WTC11 (cell line): Measurements from ENCODE around the gene BTLA.

Experiments
- CBFB ChIP-seq: sonication (generic); formaldehyde crosslinking; IDR thresholded peaks from 2 replicates; pipeline ENCODE4 v1.8.1; 2022; ENCODE audit warnings: mild to moderate bottlenecking, low read depth, missing genetic modification reagents
- CREB1 ChIP-seq: sonication (generic); formaldehyde crosslinking; IDR thresholded peaks from 2 replicates; pipeline ENCODE4 v1.8.0; 2023; ENCODE audit warnings: mild to moderate bottlenecking, missing genetic modification reagents
- CREM ChIP-seq: sonication (generic); formaldehyde crosslinking; IDR thresholded peaks from 2 replicates; pipeline ENCODE4 v1.8.1; 2022; ENCODE audit warnings: mild to moderate bottlenecking, missing genetic modification reagents, moderate library complexity
- NFATC4 ChIP-seq: fragments of 250-450 bp; sonication (Bioruptor Pico); IDR thresholded peaks from 2 replicates; pipeline ENCODE4 v1.9.0; 2021; ENCODE audit warnings: mild to moderate bottlenecking
- NFYB ChIP-seq: sonication (generic); formaldehyde crosslinking; conservative IDR thresholded peaks from 2 replicates; pipeline ENCODE4 v1.8.0; 2022; ENCODE audit warnings: low read depth, missing genetic modification reagents
- TEAD1 ChIP-seq: sonication (generic); formaldehyde crosslinking; IDR thresholded peaks from 2 replicates; pipeline ENCODE4 v1.8.0; 2022; ENCODE audit warnings: mild to moderate bottlenecking, missing genetic modification reagents
- ZNF232 ChIP-seq: sonication (generic); formaldehyde crosslinking; IDR thresholded peaks from 2 replicates; pipeline ENCODE4 v1.8.0; 2022; ENCODE audit warnings: mild to moderate bottlenecking, missing genetic modification reagents
- ZNF423 ChIP-seq: fragments of 250-450 bp; sonication (Bioruptor Pico); IDR thresholded peaks from 2 replicates; pipeline ENCODE4 v2.1.2; 2022; ENCODE audit warnings: mild to moderate bottlenecking, moderate library complexity
- TF ChIP-seq, protein P1 (sequence below): sonication (generic); formaldehyde crosslinking; IDR thresholded peaks from 2 replicates; pipeline ENCODE4 v1.8.1; 2023; ENCODE audit warnings: mild to moderate bottlenecking, missing genetic modification reagents, moderate library complexity
- TF ChIP-seq, protein P2 (sequence below): fragments of 200-600 bp; IDR thresholded peaks from 2 replicates; pipeline ENCODE4 v1.8.0; 2022; ENCODE audit warnings: antibody characterized with exemption
- TF ChIP-seq, protein P3 (sequence below): sonication (generic); formaldehyde crosslinking; IDR thresholded peaks from 2 replicates; pipeline ENCODE4 v1.8.1; 2023; ENCODE audit warnings: mild to moderate bottlenecking, missing genetic modification reagents
- TF ChIP-seq, protein P4 (sequence below): sonication (generic); formaldehyde crosslinking; IDR thresholded peaks from 2 replicates; pipeline ENCODE4 v1.8.0; 2022; ENCODE audit warnings: mild to moderate bottlenecking, missing genetic modification reagents
- TF ChIP-seq, protein P5 (sequence below): sonication (generic); formaldehyde crosslinking; IDR thresholded peaks from 2 replicates; pipeline ENCODE4 v1.8.1; 2023; ENCODE audit warnings: mild to moderate bottlenecking, missing genetic modification reagents, borderline replicate concordance

DNA sequence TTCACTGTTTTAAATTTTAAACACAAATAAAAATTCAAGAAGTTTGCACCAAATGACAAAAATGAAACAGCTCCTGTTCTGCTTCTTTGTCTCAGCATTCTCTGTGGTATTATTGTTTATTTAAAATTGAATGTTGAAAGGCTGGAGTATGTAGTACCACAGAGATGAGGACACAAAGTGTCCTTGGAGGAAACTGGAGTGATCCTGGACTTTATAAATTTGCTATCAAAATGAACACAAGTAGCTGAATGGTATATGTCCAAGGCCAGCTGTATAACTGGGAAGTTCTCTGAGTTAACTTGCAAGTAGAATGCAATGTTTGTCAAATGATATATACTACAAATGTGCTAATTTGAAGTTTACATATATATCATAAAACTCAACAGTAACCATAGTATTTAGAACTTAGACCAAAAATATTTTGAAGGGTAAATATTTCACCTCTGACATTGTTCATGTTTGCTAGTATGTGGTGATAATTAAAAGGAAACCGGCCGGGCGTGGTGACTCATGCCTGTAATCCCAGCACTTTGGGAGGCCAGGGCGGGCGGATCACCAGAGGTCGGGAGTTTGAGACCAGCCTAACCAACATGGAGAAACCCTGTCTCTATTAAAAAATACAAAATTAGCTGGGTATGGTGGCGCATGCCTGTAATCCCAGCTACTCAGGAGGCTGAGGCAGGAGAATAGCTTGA lies 12.3 kb downstream of the BTLA start:
- TF ChIP-seq, protein P1, sequence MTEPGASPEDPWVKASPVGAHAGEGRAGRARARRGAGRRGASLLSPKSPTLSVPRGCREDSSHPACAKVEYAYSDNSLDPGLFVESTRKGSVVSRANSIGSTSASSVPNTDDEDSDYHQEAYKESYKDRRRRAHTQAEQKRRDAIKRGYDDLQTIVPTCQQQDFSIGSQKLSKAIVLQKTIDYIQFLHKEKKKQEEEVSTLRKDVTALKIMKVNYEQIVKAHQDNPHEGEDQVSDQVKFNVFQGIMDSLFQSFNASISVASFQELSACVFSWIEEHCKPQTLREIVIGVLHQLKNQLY (CRISPR knock-in tag) = no peak
- TF ChIP-seq, protein P2, sequence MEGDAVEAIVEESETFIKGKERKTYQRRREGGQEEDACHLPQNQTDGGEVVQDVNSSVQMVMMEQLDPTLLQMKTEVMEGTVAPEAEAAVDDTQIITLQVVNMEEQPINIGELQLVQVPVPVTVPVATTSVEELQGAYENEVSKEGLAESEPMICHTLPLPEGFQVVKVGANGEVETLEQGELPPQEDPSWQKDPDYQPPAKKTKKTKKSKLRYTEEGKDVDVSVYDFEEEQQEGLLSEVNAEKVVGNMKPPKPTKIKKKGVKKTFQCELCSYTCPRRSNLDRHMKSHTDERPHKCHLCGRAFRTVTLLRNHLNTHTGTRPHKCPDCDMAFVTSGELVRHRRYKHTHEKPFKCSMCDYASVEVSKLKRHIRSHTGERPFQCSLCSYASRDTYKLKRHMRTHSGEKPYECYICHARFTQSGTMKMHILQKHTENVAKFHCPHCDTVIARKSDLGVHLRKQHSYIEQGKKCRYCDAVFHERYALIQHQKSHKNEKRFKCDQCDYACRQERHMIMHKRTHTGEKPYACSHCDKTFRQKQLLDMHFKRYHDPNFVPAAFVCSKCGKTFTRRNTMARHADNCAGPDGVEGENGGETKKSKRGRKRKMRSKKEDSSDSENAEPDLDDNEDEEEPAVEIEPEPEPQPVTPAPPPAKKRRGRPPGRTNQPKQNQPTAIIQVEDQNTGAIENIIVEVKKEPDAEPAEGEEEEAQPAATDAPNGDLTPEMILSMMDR = no peak
- TF ChIP-seq CREM (no peak), NFYB (CRISPR knock-in tag) (no peak), CBFB (CRISPR knock-in tag) (no peak), TEAD1 (CRISPR knock-in tag) (no peak), CREB1 (CRISPR knock-in tag) (no peak), NFATC4 (no peak), ZNF232 (CRISPR knock-in tag) (no peak), ZNF423 (no peak)
- TF ChIP-seq, protein P3, sequence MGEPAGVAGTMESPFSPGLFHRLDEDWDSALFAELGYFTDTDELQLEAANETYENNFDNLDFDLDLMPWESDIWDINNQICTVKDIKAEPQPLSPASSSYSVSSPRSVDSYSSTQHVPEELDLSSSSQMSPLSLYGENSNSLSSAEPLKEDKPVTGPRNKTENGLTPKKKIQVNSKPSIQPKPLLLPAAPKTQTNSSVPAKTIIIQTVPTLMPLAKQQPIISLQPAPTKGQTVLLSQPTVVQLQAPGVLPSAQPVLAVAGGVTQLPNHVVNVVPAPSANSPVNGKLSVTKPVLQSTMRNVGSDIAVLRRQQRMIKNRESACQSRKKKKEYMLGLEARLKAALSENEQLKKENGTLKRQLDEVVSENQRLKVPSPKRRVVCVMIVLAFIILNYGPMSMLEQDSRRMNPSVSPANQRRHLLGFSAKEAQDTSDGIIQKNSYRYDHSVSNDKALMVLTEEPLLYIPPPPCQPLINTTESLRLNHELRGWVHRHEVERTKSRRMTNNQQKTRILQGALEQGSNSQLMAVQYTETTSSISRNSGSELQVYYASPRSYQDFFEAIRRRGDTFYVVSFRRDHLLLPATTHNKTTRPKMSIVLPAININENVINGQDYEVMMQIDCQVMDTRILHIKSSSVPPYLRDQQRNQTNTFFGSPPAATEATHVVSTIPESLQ (CRISPR knock-in tag) = no peak
- TF ChIP-seq, protein P4, sequence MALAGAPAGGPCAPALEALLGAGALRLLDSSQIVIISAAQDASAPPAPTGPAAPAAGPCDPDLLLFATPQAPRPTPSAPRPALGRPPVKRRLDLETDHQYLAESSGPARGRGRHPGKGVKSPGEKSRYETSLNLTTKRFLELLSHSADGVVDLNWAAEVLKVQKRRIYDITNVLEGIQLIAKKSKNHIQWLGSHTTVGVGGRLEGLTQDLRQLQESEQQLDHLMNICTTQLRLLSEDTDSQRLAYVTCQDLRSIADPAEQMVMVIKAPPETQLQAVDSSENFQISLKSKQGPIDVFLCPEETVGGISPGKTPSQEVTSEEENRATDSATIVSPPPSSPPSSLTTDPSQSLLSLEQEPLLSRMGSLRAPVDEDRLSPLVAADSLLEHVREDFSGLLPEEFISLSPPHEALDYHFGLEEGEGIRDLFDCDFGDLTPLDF = no peak
- TF ChIP-seq, protein P5, sequence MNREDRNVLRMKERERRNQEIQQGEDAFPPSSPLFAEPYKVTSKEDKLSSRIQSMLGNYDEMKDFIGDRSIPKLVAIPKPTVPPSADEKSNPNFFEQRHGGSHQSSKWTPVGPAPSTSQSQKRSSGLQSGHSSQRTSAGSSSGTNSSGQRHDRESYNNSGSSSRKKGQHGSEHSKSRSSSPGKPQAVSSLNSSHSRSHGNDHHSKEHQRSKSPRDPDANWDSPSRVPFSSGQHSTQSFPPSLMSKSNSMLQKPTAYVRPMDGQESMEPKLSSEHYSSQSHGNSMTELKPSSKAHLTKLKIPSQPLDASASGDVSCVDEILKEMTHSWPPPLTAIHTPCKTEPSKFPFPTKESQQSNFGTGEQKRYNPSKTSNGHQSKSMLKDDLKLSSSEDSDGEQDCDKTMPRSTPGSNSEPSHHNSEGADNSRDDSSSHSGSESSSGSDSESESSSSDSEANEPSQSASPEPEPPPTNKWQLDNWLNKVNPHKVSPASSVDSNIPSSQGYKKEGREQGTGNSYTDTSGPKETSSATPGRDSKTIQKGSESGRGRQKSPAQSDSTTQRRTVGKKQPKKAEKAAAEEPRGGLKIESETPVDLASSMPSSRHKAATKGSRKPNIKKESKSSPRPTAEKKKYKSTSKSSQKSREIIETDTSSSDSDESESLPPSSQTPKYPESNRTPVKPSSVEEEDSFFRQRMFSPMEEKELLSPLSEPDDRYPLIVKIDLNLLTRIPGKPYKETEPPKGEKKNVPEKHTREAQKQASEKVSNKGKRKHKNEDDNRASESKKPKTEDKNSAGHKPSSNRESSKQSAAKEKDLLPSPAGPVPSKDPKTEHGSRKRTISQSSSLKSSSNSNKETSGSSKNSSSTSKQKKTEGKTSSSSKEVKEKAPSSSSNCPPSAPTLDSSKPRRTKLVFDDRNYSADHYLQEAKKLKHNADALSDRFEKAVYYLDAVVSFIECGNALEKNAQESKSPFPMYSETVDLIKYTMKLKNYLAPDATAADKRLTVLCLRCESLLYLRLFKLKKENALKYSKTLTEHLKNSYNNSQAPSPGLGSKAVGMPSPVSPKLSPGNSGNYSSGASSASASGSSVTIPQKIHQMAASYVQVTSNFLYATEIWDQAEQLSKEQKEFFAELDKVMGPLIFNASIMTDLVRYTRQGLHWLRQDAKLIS (CRISPR knock-in tag) = no peak
